GM21381 (cell line): ENCODE results near the gene IKBKG.
"Not testable (repeated sequence)": the region's sequence is repeated elsewhere in the genome, so short reads cannot be mapped to it uniquely, and the experiment has no call there.

Source experiments
- ATAC-seq: cut with Tn5 transposase; IDR thresholded peaks from one replicate; pipeline ENCODE4 v1.9.1; 2021; ENCODE audit warnings: mild to moderate bottlenecking, moderate library complexity; ENCODE audit not compliant: unreplicated experiment

Gene IKBKG, protein sequence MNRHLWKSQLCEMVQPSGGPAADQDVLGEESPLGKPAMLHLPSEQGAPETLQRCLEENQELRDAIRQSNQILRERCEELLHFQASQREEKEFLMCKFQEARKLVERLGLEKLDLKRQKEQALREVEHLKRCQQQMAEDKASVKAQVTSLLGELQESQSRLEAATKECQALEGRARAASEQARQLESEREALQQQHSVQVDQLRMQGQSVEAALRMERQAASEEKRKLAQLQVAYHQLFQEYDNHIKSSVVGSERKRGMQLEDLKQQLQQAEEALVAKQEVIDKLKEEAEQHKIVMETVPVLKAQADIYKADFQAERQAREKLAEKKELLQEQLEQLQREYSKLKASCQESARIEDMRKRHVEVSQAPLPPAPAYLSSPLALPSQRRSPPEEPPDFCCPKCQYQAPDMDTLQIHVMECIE

DNA sequence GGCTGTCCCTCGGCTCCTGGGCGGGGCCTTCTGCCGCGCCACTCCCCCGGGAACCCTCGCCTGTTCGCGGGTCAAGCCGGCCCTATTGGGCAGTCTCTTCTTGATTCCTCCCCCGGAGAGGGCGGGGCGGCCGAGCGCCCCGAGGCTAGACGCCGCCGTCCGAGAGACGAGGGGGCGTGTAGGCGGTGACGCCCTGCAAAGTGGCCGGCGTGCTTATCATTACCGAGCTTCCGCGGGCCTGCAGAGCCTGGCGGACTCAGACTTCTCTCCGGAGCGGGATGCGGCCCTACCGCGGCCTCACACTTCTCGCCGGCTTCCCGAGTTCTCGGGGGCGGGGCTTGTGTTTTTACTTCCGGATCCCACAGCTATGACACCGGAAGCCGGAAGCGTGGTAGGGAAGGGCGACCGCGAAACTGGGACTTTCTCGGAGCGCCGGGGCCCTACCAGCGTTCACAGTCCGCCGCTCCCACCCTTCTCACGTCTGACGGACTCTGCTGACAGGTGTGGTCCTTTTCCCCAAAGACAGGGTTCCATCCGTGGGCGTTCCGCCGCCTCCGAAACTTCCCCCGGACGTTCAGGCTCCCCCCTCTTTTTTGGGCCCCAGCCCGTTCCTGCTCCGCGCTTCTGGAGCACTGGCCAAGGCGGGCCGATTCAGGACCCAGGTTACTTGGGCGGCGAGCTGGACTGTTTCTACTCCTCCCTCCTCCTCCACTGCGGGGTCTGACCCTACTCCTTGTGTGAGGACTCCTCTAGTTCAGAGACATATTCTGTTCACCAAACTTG is at the start of gene IKBKG:
Gene IKBKG (plus strand): TSS at position 376 of the 783 bp plus-strand sequence. CDS start 4,383 bp downstream, outside the sequence.
- ATAC-seq, result peak; percentile 78

DNA sequence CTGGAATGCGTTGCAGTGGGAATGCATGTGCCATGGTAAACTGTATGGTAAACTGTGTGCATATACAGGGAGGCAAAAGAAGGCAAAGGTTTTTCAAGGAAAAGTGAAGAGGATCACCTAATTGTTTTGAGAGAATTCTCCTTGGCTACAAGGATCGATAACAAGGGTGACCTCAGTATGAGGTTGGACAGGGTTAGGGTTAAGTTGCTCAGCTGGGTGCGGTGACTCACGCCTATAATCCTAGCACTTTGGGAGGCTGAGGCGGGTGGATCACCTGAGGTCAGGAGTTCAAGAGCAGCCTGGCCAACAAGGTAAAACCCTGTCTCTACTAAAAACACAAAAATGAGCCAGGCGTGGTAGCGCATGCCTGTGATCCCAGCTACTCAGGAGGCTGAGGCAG is 46.0 kb upstream of the IKBKG start:
- ATAC-seq, result not testable (repeated sequence)

DNA sequence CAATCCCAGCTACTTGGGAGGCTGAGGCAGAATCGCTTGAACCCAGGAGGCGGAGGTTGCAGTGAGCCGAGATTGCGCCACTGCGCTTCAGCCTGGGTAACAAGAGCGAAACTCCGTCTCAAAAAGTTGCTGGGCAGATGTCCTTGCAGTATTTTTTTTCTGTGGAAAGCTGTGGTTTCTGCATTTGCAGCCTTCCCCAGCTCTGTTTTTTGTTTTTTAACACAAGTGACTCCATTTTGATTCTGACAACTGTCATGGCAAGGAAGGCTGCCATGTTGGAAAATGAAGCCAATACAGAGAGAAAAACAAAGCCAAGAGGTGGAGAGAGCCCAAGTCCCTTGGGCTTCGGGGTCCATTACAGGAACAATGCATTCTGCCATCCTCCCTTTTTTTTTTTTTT is 45.3 kb upstream of the IKBKG start:
- ATAC-seq, result no peak

DNA sequence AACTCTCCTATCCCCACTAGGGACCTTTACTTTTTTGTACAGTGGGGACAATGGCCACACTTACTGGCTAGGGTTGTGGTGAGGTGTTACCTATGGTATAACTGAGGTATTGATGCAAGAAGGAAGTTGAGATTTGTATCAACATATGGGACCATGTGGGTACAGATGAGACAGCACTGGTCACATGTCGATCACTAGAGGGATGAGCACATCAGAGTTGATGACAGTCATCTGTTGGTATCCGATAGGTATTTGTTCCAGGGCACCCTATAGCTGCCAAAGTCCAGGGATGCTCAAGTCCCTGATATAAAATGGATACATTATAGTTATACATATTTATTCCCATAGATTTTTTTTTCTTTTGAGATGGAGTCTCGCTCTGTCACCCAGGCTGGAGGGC is 44.4 kb upstream of the IKBKG start:
- ATAC-seq, result no peak

DNA sequence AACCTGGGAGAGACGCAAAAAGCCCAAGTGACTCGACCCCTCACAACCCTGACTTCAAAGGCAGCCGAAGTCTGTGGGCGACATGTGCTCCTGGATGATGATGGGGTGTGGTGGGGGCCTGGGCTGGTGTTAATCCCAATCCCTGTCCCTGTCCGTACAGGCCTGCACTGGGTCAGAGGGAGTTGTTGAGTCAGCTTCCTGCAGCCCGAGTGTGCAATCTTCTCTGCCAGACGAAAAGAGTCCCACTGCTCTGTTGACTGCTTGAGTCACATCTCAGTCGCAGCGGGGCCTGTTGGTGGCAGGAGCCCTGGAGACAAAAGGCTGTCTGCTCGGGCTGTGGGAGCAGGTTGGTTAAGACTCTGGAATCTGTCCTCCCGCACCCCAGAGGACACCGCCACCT is 41.7 kb upstream of the IKBKG start:
- ATAC-seq, result no peak

DNA sequence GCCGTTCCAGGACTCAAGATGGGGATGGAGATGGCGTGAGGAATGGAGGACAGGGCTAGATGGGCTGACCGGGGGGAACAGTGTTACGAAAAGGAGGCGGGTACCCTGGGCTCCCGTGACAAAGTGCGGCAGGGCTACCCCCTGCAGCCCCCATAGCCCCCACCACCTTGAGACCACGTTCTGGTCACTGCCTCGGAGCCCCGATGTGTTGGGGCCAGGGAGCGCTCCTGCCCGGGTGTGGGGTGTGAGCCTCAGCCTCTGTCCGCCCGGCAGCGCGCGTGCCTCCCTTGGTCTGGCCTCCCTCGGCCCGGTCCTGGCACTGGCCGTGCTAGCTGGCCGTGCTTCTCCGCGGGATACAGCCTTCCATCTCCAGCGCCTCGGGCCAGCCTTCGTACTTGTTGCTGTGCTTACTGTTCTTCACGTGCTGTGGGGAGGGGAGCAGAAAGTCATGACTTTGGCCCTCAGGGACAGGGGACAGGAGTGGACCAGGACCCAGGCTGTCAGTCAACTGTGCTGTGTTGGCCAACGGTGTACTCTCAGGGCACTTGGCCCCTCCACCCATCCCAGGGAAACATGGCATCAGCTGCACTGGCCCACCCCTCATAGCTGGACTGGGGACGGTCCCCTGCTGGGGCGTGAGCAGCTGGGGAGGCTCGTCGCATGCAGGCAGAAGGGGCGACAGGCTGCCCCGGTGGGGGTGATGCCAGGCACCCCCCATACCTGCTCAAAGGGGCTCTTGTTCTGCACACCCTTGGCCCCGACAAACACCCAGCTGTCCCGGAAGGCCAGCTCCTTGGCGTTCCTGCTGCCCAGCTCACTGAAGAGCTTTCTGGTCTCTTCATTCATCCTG is 40.7 kb upstream of the IKBKG start:
- no peak for ATAC-seq

DNA sequence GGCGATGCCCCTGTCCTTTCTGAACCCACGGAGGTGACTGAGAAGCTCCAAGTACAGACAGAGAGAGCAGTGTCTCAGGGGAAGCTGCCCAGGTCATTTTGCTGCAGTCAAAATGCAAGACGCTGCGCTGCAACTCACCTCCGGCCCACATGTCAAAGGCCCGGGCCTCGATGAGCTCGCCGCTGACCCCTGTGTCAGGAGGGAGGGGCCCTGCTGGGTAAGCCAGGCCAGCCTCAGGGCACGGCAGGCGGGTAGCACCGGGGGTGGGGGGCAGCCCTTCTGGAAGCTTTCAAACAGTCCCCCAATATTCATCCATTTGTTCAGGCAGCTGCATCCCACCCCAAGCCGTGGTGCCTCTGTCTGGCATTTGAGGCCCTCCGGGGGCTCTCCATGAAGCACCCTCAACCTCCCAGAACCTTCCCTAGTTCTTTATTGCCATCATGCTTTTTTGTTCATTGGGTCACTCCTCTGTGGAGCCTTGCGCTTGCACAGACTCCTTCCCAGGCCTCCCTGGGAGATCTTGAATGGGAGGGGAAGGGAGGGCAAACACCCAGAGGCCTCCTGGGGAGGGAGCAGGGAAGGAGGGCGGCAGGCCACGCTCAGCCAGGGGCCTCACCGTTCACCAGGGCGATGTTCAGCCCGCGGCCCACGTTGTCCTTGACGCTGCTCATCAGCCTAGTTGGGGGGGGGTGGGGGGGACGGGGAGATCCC is 39.6 kb upstream of the IKBKG start:
- ATAC-seq, result no peak

DNA sequence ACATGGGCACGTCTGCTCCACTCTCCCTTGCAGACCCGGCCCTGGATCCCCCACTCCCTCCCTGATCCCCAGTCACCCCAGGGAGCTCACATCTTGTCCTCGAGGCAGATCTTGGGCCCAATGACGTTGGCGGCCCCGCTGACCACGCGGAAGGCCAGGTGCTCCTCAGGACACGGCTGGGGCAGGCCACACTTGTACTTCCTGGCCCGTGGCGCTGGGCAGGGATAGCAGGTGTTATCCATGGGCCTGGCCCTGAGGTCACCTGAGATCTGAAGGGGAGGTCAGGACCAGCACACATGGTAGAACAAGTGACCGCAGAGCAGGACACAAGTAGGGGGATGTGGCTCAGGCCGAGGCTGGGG is 39.1 kb upstream of the IKBKG start:
- no peak for ATAC-seq

DNA sequence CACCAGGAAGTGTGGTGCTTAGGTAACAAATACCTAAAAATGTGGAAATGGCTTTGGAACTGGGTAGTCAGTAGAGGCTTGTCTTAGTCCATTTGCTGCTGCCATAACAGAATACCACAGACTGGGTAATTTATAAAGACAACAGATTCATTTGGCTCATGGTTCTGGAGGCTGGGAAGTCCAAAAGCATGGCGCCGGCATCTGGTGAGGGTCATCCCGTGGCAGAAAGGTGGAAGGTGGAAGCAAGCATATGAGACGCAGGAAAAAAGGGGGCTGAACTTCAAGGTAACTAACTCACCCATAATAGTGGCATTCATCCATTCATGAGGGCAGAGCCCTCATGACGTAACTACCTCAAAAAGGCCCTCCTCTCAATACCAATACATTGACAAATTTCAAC is 38.0 kb upstream of the IKBKG start:
- no peak for ATAC-seq

DNA sequence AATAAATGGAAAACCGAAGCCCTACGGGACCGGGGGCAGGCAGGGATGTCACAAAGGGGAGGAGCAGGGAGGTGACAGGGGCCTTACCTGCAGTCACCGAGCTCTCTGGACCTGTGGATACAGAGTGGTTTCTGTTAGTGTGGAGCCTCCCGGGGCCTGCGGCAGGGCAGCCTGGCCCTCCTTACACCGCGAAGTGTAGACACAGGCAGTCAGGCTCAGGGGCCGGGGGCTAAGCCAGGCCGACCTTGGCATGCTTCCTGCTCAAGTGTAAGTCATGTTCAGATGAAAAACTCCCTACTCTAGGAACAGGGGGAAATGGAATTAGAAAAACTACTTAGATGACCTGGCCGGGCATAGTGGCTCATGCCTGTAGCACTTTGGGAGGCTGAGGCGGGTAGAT is 35.7 kb upstream of the IKBKG start:
- ATAC-seq, result no peak

DNA sequence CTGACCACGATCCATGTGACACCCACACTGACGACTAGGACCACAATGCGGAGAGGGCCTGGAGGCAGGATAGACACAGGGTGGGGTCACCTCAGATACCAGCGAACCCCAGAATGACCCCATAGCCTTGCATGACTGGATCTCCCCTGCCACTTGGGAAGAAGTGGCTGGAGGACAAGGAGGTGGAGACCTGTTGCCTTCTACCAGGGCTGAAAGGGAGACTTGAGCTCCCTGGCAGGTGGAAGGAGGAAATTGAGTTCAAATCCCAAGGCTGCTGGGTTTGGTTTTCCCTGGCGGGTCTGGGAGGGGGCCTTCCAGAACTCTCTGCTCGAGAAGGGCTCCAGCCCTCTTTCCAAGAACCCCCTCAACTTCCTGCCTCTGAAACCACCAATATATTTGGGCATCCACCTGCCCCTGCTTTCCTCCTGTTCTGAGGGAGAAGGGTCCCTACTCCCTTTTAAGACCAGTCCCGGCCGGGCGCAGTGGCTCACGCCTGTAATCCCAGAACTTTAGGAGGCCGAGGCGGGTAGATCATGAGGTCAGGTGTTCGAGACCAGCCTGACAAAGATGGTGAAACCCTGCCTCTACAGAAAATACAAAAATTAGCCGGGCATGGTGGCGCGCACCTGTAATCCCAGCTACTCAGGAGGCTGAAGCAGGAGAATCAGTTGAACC is 34.4 kb upstream of the IKBKG start:
- no peak for ATAC-seq

DNA sequence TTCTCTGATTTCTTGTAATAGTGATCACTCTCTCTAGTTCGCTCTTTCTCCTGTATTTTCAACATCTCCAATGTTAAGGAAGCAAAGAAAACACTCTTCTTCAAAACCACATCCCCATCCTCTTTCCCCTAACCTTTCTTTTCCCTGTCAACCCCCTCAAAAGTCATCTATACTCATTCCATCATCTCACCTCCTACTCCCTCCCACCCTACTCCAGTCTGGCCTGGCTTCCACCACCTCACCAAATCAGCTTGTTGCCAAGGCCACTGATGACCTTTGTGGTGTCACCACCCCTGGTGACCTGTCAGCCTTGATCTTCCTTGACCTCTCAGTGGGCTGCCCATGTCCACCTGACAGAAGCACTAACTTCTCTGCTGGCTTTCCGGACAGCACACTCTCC is 33.7 kb upstream of the IKBKG start:
- ATAC-seq, result no peak

DNA sequence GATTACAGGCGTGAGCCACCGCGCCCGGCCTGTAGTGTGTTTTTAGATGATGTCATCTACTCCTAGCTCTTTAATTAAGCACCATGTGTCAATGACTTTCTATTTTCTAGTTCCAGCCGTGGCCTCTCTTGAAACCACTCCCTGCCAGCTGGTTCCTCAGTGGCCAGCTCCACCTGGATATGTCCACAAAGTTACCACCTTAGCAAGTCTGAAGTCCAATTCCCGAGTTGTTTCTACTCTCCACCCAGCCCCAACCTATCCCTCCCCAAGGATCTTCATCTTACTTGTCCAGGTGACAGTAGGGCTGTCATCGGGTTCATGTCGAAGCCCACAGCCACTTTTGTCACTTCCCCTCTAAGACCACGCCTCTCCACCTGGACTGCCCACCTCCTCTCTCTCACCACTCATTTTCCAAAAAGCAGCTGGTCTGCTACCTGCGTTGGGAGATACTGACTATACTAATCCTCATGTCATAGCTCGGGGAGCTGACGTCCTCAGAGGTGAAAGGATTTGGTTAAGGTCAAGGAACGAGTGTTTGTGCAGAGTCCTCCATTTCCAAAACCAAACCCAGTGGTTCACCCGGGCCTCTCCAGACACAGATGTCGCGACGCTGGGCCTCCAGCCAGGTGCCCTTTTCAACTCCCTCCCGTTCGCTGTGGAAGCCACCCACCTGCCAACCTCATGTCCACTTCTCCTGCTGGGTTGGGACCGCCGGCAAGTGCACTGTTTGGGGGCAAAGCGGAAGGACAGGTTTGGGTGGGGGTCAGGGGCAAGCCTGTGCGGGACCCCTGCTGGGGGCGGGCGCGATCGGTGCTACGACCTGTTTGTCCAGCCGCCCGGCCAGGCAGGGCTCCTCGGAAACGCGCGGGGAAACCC is 32.1 kb upstream of the IKBKG start:
- no peak for ATAC-seq

DNA sequence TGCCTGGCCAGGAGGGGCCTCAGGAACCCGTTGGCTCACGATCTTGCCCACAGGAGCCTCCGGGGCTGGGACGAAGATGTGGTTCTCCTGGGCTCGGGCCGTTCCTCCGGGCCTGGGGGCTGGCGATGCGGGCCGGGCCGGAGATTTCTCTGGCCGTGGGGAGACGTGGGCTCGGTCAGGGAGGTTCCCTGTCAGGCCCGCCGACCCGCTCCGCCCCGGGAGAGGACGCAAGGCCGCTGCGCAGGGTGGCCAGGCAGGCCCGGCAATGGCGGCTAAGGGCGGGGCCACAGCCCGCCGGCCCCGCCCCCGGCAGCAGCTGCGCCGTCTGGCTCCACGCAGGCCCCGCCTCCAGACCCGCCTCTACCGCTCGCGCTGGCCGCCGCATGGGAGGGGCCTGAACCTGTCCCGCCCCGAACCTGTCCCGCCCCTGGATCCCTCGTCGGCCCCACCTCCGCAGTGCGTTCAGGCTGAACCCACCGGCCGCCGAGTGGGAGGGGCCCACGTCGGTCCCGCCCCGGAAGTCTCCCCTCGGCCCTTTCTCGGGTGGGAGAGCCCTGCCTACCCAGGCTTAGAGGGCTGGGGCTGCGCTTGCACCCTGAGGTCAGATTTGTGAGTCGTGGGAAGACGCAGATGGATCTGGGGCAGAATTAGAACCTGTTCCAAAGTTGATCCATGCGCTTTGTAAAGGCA is 31.3 kb upstream of the IKBKG start, which contains the start of gene FAM3A:
Gene FAM3A (minus strand): TSS at position 267 of the 690 bp plus-strand sequence. CDS start 460 bp downstream, outside the sequence.
- peak; percentile 91 for ATAC-seq

DNA sequence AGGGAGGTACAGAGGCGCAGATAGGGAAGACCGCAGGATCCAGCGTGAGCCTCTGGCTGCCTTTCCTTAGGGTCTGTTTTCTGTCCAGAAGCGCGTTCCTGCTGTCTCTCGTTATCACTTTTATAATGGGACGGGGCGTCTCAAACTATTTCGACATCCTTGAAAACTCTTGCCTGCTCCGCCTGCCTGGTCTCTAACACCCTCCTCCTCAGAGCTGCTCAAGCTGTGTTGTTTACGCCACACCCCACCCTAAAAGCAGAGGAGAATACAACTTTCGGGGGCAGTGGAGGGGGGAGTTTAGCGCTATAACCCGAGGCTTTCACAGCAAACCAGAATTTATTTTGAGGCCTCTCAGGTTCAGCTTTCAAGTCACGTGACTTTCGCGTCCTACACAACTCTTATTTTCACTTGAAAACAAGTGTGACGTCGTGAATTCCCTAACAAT is 30.7 kb upstream of the IKBKG start:
- ATAC-seq, result no peak

DNA sequence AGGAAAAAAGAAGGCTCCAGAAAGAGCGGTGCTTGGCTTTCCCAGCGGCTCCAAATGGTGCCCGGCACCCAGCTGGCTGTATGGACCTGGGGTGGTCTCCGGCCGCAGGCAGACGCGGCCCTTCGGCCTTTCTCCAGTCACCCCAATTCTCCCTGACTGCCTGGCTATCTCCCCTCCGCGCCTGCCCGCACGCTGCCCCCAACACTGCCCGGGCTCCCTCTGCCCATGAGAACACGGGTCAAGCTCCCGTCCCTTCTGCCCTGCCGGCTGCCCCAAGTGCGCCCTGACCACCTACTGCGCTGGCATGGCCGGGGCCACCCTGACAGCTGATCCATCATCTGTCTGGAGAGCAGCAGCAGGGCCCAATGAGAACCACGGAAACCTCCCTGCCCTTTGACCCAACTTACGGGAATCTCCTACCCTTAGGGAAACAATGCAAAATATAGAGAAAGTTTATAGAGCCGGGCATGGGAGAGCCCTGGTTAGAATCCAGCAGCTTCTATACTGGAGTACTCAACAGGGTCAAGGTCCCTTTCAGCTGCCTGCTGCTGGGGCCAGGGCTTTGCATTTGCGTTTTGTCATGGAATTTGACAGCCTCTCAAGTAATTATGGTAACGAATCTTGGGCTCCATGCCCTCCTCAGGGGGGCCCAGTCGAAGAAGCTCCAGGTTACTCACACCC is 30.2 kb upstream of the IKBKG start:
- ATAC-seq, result no peak

DNA sequence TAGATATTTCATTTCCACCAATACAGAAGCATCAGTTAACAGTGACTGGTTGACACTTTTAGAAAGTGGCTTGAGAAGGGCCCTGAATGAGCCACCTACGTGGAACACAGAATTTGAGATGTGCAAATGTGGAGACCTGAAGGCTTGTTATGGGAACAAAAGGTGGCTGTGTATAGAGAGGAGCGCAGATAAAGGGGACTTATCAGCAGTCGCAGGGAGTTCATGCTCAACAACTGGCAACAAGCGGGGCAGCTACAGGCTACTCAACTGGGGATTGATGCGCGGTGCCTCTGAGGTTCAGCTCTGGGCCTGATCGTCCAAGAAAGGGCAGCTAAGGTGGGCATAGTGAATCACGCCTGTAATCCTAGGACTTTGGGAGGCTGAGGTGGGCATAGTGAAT is 28.0 kb upstream of the IKBKG start:
- no peak for ATAC-seq
